T47D (cell line): ENCODE data around the gene FOXI1.

ENCODE experiments used
- DNase-seq, 2 experiments: peaks; one replicate each; pipeline versions ENCODE4 v3.0.0 to v3.0.0-alpha.2; 2011 to 2012; ENCODE audit warnings: low read depth in 1 of 2, low spot score in 1 of 2
- JUND ChIP-seq: IDR thresholded peaks from 2 replicates; pipeline ENCODE4 v1.6.1; 2012; ENCODE audit warnings: low read depth
- in situ Hi-C: cut with HindIII; loops from 2 replicates; pipeline ENCODE4 v1.10.0; 2016; ENCODE audit warnings: low sequenced_read_pairs, low pct_unique_long_range_greater_than_20kb

The FOXI1 gene

DNA sequence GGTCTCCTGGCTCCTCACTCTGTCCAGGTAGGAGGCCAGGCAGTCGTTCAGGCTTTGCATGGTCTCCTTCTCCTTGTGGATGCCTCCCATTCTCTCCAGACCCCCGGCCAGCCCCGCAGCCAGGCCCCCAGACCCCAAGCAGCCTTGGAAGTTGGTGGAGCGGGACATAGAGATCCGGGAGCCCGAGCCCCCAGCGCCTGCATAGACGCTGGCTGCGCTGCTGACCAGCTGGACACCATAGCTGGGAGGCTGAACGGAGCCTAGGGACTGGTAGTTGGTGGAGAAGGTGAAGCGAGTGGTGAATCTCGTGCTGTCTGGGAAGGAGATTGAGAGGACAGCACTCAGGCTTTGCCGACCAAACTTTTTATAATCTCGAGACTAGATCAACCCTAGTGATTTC is 35.9 kb downstream of the FOXI1 start:
- DNase-seq = no peak
- in situ Hi-C loops = no loop called here
- TF ChIP-seq JUND = no peak

DNA sequence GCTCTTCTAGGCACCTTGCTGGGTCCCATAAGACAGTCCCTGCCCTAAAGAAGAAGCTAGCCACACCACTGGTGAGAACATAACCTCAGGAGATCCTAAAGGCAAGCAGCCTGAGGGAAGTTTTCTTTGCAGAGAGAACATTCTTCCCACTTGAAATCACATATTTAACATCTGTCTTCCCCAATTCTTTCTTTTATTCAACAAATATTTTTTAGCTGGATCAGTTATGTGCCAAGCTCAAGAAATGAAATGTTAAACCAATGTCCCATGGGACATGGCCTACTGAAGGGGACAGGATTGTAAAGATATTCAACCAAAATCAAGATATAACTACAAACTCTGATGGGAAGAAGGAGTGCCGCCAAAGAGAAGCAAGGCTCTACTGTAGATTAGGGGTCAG is 36.5 kb downstream of the FOXI1 start:
- in situ Hi-C loops = no loop called here
- no peak for TF ChIP-seq JUND
- no peak for DNase-seq

DNA sequence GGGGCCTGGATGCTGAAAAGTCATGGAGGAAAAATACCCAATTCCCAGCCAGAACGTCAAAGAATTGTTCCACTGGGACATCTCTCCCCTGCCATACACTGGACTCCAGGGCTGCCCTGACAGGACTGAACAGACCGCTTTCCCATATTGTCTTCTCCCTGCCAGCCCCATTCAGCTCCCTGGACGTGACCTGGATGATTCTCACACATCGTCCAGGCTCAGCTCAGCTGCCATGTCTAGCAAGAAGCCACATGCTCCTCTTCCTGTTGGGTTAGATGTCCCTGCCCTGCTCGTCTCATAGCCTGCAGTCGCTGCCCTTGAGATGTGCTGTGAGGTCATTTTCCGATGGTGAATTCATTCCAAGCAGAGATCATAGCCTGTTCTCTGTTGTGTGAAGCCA is 37.4 kb downstream of the FOXI1 start:
- TF ChIP-seq JUND = no peak
- no peak for DNase-seq

DNA sequence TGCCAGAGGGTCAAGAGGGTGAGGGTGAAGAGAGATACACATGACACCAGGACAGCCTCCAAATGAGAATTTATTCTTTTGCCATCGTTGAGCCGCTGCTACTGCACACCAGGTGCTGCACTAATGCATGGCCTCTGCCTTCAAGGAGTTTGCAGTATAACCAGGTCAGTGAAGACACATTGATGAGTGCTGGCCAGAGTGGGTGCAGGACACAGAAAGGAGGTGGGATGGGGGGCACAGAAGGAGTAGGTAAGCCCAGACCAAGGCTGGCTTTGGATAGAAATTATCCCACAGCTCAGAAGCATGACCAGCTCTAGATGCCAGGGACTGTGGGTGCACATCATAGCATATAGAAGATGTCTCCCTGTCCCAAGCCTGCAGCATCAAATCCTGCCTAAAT is 38.0 kb downstream of the FOXI1 start:
- no peak for TF ChIP-seq JUND
- in situ Hi-C loops = no loop called here
- no peak for DNase-seq

More for the DNA sequence above, 37.4 kb downstream of the FOXI1 start:
- in situ Hi-C loops = no loop called here

DNA sequence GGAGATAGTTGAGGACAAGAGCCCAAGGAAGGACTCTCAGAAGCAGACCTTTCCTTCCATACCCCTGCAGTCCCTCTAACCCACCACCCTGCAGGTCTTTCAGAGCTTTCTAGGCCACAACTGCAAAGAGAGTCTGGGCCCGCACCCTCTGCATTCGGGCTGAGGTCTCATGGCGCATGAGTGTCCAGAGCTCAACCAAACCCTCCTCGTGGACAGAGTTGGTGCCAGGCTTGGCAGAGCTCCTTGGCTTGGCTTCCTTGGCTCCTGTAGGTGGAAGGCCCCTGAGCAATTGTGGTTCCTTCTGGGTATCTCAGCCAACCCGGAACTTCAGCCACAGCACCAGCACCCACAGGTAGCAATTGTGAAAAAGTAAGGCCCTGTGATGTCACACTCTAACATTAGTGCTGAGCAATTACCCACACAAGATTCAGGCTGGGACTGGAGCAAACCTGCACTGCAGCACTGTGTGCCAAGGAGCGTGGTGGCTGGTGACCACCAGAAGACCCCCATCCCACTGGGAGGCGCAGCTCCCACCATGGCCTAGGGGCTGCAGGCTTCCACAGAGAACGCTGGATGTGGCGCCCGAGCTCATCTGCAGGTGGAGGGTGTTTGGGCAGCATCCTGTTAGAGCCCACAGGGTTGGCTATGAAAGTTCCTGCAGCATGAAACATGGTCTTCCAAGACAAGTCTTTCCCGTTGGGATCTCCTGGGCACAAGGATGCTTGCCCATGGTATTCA is 38.8 kb downstream of the FOXI1 start:
- in situ Hi-C loops = no loop called here
- no peak for TF ChIP-seq JUND
- no peak for DNase-seq

DNA sequence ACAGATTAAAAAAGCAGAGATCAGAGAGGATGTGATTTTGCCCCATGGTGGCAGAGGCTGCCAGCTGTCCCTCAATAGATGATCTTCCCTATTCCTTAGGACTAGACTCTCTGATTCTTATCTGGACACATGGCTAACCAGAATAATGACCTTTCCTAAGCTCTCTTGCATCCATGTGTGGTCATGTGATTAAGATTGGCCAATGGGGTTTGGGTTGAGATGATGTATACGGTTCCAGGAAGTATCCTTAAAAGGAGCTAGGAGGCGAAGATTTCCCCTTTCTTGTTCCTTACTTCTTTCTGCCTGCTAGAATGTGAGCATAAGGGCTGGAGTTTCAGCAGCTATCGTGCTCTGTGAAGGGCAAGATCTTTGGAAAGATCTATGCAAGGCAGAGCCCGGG is 39.8 kb downstream of the FOXI1 start:
- TF ChIP-seq JUND = no peak
- in situ Hi-C loops = no loop called here
- no peak for DNase-seq

DNA sequence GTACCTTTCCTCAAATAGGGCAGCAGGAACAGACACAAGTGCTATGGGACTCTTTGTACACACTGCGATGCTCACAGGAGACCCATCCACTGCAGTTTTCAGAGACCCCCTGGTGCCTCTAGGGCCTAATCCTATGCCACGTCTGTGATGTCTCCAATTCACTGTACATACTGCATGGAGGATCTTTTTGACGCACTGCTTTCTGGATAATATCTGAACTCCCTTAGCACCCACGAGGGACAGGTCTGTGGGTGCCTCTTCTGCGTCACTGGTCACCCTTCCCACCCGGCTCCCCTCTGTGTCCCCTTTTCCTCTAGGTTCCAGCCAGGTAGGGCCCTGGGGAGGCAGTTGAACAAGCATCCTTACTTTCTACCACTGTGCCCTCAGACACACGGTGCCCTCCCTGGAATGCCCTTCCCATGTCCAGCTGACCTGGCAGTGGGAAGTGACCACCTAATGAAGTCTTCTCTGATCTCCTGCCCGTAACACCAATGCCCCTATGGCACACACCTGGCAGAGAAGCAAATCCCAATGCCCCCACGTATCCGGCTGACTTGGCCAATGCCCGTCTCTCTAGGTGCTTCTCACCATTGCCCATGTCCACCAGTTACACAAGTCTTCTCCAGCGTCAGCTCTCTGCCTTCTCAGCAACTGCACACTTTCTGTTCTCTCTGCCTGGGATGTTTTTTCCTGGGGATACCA is 41.5 kb downstream of the FOXI1 start:
- TF ChIP-seq JUND = no peak

DNA sequence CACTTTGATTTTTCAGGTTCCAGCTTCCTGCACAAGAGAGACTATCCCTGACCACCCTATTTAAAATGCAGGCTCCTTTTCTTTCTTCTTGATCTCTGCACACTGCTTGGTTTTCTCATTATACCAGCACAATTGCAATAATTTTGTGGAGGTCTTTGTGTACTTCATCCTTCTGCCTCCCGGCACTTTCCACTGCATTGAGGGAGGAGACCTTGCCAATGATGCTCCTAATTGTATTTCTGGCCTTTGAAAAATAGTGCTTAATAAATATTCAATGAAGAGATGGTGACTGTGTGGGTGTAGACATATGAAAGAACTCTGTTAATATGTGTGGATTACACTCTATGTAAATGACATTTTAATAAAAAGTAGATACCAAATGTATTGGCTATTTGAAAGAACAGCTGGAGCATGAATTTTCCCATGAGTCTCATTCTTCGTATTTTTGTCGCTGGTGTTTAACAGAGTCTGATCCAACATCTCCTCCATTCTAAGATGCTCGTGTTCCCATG is 42.1 kb downstream of the FOXI1 start:
- TF ChIP-seq JUND = no peak
- in situ Hi-C loops = no loop called here
- DNase-seq = no peak

More for the DNA sequence above, 41.5 kb downstream of the FOXI1 start:
- in situ Hi-C loops = no loop called here
- no peak for DNase-seq

DNA sequence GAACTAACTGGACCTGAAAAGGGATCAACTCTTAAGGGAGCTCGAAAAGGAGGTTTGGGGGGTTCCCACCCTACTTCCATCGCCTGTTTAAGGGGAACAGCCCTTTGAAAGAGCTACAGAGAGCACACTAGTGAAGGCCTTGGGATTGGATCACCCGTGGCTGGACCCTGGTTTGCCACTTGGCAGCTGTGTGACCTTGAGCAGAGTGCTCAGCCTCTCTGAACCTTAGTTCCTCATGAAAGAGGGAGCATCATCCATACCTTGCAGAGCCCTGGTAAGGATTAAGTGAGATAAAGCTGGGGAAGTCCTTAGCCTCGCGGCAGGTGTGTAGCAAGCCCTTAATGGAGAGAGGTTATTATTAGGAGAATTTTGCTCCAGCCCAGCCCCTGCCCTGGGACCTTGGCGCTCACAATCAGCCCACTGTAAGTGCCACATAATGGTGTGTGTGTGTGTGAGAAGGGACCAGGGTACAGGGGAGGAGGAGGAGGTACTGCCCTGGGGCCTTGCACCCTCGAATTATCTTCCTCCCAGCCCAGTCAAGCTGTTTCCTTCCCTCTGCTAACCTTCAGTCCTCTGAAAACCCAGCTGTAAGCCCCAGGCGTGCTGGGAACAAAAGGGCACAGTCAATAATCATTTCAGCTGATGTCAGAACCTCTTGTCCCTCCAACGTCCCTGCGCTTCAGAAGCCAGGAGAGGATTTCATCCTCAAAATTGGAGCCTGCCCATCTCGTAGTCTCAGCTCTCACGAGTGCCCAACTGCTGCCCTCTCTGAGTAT is 42.9 kb downstream of the FOXI1 start:
- in situ Hi-C loops = no loop called here
- TF ChIP-seq JUND = no peak
- DNase-seq = no peak

DNA sequence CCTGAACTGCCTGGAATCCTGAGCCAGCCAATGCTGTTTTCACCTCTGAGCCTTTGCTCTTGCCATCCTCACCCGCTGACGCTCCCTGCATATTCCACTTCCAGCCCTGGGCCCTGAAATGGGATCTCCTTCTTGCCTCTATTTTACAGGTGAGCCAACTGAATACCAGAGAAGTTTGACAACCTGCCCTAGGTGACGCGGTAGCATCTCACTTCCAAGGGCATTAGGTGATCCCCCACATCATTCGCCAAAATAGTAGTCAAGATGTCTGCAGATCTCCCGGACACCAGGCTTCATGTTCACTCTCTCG is 43.5 kb downstream of the FOXI1 start:
- no peak for DNase-seq
- TF ChIP-seq JUND = no peak
- in situ Hi-C loops = no loop called here

DNA sequence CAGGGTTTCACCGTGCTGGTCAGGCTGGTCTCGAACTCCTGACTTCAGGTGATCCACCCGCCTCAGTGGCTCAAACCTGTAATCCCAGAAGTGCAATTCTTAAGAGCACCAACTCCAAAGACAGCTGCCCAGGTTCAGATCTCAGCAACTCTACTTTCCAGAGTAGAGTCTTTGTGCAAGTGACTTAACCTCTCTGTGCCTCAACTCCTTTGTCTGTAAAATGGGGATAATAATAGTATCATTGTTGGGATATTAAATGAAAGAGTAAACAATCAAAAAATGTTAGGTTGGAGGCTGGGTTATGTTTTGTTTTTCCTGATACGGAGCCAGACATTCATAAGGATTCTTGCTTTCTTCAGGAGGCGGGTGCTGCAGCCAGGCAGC is 45.0 kb downstream of the FOXI1 start:
- no peak for DNase-seq
- TF ChIP-seq JUND = no peak
- in situ Hi-C loops = no loop called here

DNA sequence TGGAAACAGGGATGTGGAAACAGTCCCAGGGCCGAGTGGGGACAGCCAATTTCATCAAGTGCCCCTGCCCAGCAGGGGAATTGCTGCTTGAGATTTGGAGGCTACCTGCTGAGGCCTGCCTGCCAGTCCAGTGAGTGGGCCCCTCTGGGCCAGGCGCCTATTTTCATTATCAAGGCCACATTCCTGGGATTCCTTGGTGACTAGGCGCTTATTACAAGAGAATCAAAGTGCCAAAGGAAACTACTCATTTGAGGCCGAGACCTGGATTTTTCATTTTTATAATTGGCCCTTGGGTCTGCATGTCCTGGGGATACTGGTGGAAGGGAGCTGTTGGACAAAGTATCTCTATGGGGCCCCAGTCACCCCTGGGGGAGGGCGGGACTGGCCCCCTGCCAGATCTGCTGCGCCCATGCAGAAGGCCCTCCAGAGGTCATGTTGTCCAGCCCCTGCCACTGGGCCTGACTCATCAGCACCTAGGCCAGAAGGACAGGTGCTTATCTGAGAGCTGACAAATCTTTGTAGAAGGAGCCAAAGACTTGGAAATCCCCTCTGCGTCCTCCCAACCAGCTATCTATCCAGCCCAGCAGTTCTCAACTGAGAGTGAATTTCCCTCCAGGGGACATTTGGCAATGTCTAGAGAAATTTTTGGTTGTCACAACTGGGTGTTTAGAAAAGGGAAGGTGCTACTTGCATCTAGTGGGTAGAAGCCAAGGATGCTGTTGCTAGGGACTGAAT is 45.6 kb downstream of the FOXI1 start:
- no peak for DNase-seq
- TF ChIP-seq JUND = no peak
- in situ Hi-C loops = no loop called here
